ACHN (cell line): Measurements from ENCODE around the gene CHST12.

Source experiments
- DNase-seq: peaks from one replicate; pipeline ENCODE4 v3.0.0-alpha.2; 2015
- in situ Hi-C: cut with HindIII; loops from 2 replicates; pipeline ENCODE4 v1.10.0; 2017; ENCODE audit warnings: low sequenced_read_pairs, low pct_ligation_motif_present, low pct_unique_long_range_greater_than_20kb

CHST12 gene

GRCh38 chr7:2421943-2422310 lies 18.5 kb downstream of the CHST12 start:
- DNase-seq = no peak
- in situ Hi-C loops = no loop called here

GRCh38 chr7:2425749-2426148 lies 22.3 kb downstream of the CHST12 start:
- no peak for DNase-seq
- in situ Hi-C loops = no loop called here

GRCh38 chr7:2431260-2431867 lies 28.0 kb downstream of the CHST12 start:
- DNase-seq = peak; percentile 31
- in situ Hi-C loops = no loop called here

- DNase-seq = no peak
- in situ Hi-C loops = no loop called here
Measured at GRCh38 chr7:2432910-2433712, 29.7 kb downstream of the CHST12 start.

GRCh38 chr7:2433713-2434550 lies 30.5 kb downstream of the CHST12 start:
- in situ Hi-C loops = no loop called here
- DNase-seq = no peak

GRCh38 chr7:2435146-2435545 lies 31.7 kb downstream of the CHST12 start:
- no peak for DNase-seq
- in situ Hi-C loops = no loop called here

- in situ Hi-C loops = no loop called here
- no peak for DNase-seq
Measured at GRCh38 chr7:2436341-2437104, 33.1 kb downstream of the CHST12 start.

GRCh38 chr7:2437136-2437535 lies 33.7 kb downstream of the CHST12 start:
- in situ Hi-C loops = no loop called here
- no peak for DNase-seq

- in situ Hi-C loops = no loop called here
- no peak for DNase-seq
Measured at GRCh38 chr7:2437537-2438148, 34.2 kb downstream of the CHST12 start.

- in situ Hi-C loops = no loop called here
- DNase-seq = no peak
Measured at GRCh38 chr7:2438186-2438585, 34.8 kb downstream of the CHST12 start.

- in situ Hi-C loops = no loop called here
- DNase-seq = no peak
Measured at GRCh38 chr7:2438775-2439174, 35.4 kb downstream of the CHST12 start.

- no peak for DNase-seq
- in situ Hi-C loops = no loop called here
Measured at GRCh38 chr7:2440608-2441245, 37.3 kb downstream of the CHST12 start.

- DNase-seq = no peak
- in situ Hi-C loops = no loop called here
Measured at GRCh38 chr7:2441430-2442058, 38.1 kb downstream of the CHST12 start.

- DNase-seq = no peak
- in situ Hi-C loops = no loop called here
Measured at GRCh38 chr7:2443491-2443890, 40.1 kb downstream of the CHST12 start.

GRCh38 chr7:2444476-2444875 lies 41.1 kb downstream of the CHST12 start:
- DNase-seq = no peak
- in situ Hi-C loops = no loop called here

- DNase-seq = no peak
- in situ Hi-C loops = no loop called here
Measured at GRCh38 chr7:2445047-2445446, 41.6 kb downstream of the CHST12 start.

GRCh38 chr7:2445898-2446555 lies 42.6 kb downstream of the CHST12 start:
- in situ Hi-C loops = no loop called here
- DNase-seq = no peak
